Activated T-cell treated with anti-CD3 and anti-CD28 coated beads for 48 hours (primary cell): ENCODE measurements around the gene FBXW4.

Source experiments
- DNase-seq: peaks from one replicate; pipeline ENCODE4 v3.0.0-alpha.2; 2020; ENCODE audit warnings: low read depth

The FBXW4 gene

DNA sequence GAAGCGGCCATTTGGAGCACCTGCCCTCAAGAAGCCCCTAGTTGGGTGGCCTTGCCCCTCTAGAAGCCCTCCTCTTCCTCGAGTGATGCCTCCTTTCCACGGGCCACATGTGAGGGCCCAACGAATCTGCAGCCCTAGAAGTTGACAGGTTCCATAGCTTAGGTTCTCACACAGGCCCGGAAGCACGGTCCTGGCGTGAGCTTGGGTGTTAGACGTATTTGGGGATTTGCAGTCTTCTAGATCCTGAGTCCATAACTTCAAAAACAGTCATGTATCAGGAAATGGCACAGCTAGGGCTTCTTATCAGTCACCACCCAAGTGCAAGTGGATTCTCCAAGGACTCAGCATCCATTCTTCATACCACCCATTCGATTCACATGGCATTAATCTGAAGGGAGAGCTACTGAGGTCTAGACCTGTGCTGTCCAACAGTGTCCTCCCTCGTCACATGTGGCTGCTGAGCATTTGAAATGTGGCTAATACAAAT lies 477 bp upstream of the FBXW4 start:
- DNase-seq: no peak

DNA sequence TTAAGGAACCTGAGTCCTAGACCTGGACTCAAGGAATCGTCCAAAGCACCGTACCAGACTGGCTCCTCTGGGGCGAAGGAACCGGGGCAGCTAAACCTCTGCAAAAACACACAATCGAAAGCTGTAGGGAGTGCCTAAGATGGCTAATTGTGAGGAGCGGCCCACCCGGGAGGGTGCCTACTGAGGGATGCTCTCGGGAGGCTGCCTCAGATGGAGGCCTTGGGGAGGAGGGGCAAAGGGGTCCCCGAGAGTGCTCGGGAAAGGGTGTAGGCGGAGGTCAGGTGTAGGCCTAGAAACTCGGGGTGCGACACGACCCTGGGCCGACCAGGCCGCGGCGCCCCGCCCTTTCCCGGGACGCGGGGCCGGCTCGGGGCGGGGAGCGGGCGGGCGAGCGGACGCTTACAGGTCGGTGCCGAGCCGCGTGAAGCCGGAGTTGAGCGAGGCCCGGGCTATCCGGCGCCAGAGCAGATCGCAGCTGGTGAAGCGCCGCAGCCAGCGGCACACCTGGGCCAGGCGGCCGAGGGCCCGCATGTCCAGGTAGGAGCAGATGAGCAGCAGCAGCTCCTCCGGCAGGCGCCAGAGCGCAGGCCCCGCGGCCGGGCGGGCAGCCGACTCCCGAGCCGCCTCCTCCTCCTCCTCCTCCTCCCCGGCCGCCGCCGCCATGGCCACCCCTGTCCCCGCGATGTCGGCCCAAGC lies 844 bp downstream of the FBXW4 start:
- peak; percentile 74 for DNase-seq

DNA sequence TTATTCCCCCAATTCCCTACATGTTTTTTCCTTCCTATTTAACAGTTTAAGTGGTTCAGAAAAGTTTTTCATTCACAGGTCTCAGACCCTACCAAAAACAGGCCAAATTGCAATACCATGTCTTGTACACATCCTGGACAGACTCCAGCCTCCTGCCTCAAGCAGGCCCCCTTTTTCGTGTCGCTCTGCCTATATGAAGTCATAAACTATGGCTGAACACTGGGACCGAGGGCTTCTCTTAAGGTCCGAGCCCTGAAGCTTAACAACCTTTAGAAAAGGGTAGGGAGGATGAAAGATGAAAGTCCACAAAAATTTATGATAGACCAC lies 1.4 kb downstream of the FBXW4 start:
- no peak for DNase-seq

DNA sequence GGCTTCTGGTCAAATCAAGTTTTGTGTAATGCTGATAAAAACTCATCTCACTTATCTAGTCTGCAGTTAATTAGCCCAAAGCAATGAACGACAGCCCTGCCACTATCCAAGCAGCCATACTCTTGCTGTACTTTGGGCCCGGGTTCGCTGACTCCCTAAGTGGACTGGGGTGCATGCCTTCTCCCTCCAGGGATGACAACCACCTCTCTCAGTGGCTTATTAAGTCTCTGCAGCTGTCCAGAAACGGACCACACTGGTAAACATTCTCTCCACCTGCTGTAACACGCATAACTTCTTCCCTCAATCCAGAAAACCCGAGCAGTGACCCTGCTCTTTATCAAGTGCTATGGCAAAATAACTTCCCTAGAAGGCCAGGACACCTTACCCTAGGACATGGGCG lies 3.9 kb downstream of the FBXW4 start:
- no peak for DNase-seq

DNA sequence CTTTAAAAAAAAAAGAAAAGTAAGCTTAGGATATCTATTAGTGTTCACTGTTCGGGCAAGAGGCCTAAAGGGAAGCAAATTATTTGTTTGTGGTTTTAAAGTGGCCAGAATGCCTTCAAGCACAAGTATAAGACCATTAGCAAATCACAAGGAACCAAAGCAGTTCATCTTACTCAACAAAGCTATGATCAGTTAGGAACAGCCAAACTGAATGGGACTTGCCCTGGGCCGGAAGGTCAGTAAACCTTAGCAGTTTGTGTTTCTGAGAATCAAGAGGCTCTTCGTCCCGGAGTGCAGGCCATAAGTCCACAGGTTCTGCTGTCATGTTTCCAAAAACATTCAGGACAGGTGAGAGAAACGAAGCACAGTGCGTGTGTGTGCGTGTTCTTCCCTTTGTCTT lies 4.5 kb downstream of the FBXW4 start:
- no peak for DNase-seq

DNA sequence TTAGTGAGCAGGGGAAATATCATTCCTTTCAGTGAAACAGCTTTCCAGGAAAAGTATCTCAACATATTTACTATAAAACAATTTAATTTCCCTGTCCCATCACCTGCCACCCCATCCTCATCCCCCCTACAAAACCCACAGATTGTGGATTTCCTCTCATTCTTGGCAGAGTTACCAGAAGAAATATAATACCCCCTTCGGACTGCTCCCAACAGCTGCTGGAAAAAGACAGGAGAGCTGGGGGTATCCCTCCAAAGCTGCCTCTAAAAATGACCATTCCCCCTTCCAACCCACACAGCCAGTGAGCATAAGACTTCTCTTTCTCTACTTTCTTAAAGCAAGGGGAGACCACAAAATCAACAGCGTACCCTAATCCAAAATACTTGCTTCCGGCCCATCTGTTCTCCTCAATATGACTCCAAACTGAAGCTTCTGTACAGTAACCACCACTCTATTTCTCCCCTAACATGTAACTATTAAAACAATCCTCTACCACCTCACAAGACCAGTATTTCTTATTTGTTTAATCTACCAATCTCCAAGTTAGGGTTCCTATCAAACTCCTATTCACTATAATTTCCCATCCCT lies 7.8 kb downstream of the FBXW4 start:
- DNase-seq: no peak

DNA sequence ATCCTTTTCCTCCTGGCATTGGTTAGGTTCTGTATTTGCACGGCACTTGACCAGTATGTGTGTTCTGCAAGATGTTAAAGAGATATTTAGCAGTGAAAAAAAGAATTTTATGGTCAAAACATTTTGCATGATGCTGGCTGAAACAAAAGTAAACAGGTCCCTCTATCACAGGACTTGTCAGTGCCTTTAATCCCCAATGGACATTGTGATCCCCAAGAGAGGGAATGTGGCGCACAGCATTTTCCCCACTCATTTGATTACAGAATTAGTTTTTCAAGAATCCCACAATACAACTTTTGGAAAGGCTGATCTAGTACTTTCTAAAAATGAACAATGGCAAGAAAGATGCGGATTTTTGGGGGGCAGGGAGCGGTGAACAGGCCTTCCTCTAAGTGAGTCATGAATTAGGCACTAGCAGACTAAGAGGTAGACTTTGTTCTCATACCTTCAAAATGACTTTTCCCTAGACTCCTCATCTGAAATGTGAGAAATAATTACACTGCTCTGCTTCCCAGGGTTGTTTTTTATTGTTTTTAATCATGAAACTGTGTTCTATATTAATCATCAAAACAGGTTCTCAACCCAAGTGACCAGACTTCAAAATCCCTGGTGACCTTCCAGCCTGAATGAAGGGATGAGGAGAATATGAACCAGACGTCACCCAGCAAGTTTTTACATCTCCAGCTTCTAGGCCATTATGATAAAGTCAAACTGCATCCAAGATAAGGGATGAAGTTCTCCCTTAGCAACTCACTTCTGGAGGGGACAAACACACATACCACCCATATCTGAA lies 8.6 kb downstream of the FBXW4 start:
- DNase-seq: no peak

DNA sequence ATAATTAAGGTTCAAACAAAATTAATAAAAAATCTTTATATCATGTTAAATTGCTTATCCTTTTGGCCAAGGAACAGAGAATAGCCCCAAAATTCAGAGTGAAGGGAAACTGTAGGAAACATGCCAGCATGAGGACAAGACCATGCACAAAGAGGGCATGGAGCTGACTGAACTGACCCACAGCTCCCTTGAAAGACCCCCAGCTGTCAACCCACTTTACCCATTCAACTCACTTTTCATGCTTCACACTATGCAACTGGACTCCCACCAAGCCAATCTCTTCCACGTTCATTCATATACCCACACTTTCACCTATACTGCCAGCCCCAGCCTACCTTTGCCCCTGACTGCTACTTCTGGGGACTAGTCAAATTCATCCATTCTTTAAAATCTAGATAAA lies 10.2 kb downstream of the FBXW4 start:
- DNase-seq: no peak

DNA sequence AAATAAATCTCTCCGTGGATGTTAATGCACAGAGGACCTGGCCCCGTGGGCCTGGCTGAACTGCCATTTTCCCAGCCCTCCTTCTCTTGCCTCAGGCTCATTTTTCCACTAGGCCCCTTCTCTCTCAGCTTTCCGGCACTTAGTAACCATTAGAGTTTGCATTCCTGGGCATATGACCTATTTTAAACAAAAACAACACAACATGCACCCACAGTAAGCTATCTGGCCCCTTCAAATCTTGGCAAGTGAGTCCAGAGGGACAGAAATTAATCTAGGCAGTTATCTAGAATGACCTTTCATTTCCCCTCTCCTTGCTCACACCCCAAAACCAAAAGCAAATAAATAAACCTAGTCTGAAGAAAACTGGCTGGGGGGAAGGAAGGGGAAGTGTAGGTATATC lies 11.7 kb downstream of the FBXW4 start:
- no peak for DNase-seq

DNA sequence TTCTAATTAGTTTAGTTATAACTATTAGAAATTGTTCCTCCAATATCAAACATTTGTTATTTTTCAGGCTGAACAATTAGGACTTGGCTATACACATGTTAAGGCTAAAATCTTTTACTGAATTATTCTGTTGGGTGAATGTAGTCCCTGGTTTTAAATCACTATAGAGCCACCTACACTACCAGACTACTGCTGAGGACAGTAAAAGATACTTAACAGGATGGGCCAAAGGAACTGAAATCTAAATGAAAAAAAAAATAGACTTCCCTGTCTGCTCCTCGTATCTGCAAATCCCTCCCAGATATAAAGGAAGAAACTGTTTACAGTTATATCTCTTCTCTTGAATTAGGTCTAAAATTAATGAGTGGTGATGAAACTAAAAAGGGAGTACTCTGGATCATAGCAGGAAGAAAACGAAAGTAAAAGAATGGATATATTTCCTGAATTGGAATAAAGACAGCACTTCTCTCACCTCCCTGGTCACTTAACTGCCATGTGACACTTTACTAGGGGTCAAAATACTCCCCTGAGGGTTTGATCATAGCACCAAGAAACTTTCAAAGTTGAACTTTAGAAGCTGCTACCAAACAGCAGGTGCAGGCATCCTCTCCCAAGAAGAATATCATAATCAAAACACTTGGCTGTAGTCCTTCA lies 12.7 kb downstream of the FBXW4 start:
- DNase-seq: no peak

DNA sequence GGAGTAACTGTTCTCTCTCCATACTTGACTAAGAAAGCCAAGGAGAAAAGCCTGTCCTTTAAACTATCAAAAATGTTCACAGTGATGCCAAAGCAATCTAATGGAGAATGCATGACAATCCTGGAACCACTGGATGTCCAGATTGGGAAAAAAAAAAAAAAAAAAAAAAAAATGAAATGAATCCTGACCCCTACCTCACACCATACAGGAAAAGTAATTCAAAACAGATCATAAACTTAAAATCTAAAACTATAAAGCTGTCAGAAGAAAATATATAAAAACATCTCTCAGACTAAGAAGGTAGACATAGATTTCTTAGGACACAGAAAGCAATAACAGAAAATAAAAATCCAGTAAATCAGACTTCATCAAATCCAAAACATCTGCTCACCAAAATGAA lies 18.4 kb downstream of the FBXW4 start:
- DNase-seq: no peak

DNA sequence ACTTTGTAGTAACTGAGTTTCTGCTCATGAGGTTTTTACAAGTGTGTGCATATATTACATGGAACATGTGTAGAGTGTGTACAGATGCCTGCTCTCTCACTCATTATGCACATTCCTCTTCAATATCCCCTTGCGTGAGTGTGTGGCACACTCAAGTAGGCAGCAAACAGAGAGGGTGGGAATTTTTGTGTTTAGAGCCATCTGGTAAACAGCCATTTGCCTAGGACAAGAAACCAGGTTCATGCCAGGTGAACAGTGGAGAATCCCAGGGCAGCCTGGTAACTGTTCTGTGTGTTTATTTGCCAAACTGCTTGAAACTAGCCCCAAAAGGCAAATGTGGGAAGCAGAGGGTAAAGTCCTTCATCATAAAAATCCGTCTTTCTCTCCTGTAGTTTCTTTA lies 19.9 kb downstream of the FBXW4 start:
- no peak for DNase-seq

DNA sequence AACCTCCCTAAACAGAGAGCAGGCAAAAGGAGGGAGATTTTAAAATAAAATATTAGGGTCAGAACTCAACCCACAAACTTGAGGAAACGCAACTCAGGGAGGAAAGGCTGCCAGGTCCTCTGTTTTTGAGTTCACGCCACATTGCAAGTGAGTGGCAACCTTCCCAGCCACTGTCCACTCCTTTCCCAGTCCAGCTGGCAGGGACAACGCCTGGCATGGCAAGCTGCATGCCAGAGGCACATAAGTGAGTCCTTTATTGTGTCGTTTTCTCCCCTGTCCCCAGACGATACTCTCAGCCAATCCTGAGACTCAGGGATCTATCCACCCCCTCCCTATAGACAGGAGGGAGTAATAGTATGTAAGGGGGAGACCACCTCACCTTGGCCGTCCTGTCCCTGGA lies 22.4 kb downstream of the FBXW4 start:
- DNase-seq: no peak

DNA sequence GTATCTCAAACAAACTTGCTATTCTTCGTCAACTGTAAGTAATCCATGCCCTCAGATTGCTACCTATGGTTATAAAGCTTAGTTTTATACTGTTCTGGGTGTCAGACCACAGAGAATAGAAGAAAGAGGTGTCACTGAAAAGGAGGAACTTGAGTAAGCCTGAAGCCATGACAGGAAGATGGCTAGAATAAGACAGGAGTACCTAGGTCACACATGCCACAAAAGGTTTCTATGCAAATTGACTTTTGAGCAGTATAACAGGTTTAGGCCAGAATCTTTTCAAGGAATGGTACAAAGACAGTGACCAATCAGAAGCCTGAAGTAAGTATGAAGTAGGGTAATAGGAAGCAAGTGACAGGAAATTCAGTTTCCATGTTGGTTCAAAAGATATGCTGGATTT lies 23.5 kb downstream of the FBXW4 start:
- DNase-seq: no peak

DNA sequence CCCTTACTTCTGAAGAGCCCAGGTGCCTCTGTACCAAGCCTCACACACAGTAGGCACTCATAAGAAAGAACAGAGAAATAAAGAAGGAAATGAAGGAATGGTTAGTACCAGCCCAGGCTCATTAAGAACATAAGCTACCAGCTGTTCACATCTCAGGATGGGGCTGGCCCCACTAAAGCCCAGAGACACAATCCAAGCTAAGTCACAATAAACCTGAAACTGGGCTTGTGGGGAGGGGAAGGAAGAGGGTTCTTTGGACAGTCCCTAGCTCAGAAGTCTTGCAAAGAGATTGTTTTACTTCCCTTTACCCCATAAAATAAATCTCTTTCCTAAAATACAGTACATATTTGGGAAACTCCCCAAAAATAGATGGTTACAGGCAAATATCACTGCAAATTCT lies 24.3 kb downstream of the FBXW4 start:
- DNase-seq: no peak

DNA sequence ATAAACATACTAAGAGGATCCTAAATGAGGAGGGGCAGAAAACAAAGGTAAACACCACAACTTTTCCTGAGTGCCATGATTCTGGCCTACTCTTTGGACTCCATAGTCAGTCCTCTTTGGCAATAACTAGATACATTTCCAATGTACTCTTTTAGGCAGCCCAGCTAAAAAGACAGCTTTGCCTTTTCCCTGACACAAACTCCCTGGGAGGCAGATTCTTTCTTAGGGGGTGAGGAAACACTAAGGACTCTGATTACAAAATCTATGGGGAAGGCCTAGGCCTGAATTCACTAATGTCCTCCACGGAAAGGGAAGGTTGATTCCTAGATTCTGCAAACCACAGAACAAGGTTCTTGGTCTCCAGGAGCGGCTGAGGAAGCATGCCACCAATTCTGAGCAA lies 25.8 kb downstream of the FBXW4 start:
- DNase-seq: no peak

DNA sequence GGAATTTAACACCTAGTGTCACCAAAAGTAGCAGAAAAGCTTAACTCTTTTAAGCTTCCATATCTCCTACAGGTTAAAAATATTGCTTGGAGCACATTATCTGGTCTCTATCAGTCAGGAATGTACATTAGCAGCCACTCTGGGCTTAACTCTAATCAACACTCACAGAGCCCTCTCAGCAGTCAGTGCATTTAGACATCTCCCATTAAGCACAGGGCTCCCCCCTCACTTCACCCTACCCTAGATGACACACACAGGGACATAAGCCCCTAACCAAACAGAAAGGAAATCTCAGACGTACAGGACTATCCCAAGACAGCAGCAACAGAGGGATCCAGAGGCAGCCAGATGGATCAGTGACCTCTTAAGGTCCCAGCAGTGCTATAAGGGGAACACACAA lies 26.4 kb downstream of the FBXW4 start:
- no peak for DNase-seq

DNA sequence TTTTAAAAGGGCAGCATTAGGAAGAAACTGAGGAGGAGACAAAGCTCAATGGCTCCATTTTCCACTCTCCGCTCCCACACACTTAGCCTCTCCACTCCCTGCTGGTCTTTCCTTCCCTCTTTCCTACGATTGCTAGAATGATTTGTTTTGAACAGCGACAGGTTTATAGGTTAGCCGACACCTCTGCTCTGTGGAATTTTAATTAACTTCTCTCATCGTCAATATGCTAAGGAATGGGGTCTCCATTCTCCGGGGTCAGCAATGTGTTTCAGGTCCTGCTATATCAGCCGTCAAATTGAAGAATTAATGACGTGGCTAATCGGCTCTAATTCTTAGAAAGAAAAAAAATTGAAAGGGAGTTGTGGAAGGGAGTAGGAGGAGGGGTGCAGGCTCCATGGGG lies 28.9 kb downstream of the FBXW4 start:
- DNase-seq: no peak

DNA sequence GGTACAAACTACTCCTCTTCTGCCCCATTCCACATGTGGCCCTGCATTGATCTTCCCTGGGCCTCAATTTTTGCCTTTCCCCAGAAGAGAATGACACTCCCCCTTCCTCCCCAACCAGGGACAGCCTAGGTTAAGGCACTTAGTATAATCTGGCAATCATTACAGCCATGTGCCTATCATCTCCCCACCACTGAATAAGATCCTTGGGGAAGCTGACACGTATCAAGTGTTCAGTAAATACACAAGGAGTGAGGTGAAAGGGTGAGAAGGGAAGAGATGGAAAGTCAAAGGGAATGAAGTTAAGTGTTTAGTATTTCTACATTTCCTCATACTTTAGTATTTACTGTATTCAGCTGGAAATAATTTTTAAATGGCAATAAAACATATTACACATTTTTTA lies 31.9 kb downstream of the FBXW4 start:
- no peak for DNase-seq

DNA sequence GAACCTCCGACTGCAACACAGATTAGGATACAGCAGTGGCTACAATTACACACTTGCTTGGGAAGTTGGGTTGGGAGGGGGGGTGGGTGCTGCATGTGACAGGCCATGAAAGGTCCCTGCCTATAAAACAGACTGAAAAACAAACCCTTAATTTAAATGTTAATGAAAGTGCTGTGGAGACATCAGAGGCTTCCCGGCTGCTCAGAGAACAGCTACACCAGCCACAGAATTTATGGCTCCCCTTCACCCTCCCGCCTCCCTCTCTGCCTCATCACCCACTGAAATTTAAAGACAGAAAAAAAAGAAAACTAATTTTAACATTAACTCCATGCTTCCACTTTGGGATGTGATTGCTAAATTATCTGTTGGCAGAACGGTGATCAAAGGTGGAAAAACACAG lies 34.7 kb downstream of the FBXW4 start:
- DNase-seq: no peak

DNA sequence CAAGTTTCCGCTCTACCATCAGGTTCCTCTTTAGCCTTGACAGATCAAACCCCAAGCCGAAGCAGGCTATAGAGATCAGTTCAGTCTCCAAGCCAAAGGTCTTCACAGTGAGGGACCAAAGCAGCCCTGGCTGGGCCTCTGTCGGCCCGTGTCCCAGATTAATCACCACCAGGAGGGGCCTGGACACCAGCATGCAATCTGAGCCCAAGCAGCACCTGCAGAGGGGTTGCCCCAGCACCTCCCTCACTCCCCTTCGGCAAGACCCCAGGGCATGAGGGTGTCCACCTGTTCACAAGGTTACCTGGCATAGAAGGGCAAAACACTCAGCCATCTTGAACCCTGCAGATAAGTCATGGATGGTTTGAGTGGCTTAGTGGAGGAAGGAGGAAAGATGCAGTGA lies 36.0 kb downstream of the FBXW4 start:
- no peak for DNase-seq

DNA sequence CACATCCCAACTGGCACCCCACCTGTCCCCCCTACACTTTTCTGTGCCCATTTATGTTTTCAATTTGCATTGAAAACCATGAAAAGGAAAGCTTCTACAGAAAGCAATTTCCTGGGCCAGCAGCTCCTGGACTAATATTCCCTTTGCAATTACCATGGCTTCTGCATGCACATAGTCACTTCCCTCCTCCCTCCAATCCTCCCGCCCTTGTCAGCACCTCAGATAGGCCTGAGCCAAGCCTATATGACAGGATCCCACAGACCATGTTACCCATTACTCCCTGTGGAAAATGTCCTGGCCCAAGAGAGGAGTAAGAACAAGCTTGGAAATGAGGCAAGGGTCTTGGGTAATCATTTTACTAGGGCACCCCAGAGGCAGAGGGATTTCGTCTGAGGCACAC lies 38.1 kb downstream of the FBXW4 start:
- DNase-seq: no peak

DNA sequence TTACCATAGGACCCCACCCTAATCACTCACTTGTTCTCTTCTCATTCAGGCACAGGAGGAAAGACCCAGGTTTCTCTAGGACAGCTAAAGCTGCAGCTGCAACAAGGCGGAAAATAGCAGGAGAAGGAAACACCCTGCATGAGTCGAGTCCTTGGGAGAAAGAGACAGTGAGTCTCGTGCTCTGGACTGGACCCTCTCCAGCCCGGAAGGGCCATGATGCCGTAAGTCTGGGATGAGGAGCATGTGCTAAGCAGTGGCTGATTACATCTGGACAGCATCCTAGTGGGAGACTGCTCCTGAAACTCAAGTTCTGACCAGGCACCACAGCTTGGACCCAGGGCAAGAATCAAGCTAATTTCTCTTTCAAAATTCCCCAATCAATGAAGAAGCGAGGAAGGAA lies 39.4 kb downstream of the FBXW4 start:
- no peak for DNase-seq
